Thyroid gland (tissue), 4 donors: Measurements from ENCODE around the gene COX5B.
"Not testable (repeated sequence)": the region's sequence is repeated elsewhere in the genome, so short reads cannot be mapped to it uniquely, and the experiment has no call there.

ENCODE experiments used
- POLR2A ChIP-seq, 2 donors: fragments of 450-650 bp; IDR thresholded peaks; one replicate each; pipeline ENCODE4 v1.6.1; 2017; ENCODE audit warnings: antibody characterized with exemption in 2 of 2, mild to moderate bottlenecking in 2 of 2, moderate library complexity in 1 of 2
- TF ChIP-seq, protein P1 (sequence below), 6 experiments: fragments of 200-600 bp in 3 of 6; fragments of 450-650 bp in 3 of 6; sonication (generic) in 3 of 6; IDR thresholded peaks; one replicate each; pipeline ENCODE4 v1.5.1; 2016 to 2019; ENCODE audit warnings: antibody characterized with exemption in 6 of 6, mild to moderate bottlenecking in 2 of 6, inconsistent platforms in 1 of 6, moderate library complexity in 1 of 6

DNA sequence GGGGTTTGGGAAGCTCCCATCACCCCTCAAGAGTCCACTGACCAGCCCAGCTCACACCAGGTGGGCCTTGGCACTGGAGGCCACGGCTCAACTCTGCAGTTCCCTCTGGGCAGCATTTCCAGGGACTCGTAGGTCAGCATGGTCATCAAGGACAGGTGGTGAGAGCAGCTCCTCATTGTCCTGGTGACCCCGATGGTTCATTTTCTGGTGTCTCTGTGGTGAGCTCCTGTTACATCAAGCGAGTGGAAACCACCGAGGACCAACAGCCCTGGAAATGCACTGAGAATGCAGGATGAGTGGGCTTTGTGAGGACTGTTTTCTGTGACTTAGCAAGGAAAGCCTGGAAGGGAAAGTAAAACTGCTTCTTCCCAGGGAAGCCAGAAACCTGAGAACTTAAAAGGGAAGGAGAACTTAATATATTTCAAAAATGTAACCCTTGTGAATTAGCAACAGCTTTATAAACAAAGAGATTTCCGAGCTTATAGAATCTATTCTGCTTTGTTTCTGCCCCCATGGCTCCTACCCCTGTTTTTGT, 26.8 kb downstream of the COX5B start:
- TF ChIP-seq, protein P1, sequence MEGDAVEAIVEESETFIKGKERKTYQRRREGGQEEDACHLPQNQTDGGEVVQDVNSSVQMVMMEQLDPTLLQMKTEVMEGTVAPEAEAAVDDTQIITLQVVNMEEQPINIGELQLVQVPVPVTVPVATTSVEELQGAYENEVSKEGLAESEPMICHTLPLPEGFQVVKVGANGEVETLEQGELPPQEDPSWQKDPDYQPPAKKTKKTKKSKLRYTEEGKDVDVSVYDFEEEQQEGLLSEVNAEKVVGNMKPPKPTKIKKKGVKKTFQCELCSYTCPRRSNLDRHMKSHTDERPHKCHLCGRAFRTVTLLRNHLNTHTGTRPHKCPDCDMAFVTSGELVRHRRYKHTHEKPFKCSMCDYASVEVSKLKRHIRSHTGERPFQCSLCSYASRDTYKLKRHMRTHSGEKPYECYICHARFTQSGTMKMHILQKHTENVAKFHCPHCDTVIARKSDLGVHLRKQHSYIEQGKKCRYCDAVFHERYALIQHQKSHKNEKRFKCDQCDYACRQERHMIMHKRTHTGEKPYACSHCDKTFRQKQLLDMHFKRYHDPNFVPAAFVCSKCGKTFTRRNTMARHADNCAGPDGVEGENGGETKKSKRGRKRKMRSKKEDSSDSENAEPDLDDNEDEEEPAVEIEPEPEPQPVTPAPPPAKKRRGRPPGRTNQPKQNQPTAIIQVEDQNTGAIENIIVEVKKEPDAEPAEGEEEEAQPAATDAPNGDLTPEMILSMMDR (IDR thresholded peaks at IDR 0.05) = not testable (repeated sequence)
- not testable (repeated sequence) for TF ChIP-seq POLR2A (IDR thresholded peaks at IDR 0.05)
